Testis (tissue), 2 donors: ENCODE data around the gene GBE1.

Experiments
- CTCF ChIP-seq, 3 experiments: fragments of 450-650 bp in 2 of 3; fragments of 200-600 bp in 1 of 3; sonication (generic) in 1 of 3; IDR thresholded peaks; one replicate each; pipeline ENCODE4 v1.5.1; 2016 to 2019; ENCODE audit warnings: antibody characterized with exemption in 3 of 3, mild to moderate bottlenecking in 2 of 3, moderate library complexity in 1 of 3
- POLR2A ChIP-seq: fragments of 450-650 bp; IDR thresholded peaks from one replicate; pipeline ENCODE4 v1.6.1; 2017; ENCODE audit warnings: antibody characterized with exemption, mild to moderate bottlenecking, moderate library complexity

DNA sequence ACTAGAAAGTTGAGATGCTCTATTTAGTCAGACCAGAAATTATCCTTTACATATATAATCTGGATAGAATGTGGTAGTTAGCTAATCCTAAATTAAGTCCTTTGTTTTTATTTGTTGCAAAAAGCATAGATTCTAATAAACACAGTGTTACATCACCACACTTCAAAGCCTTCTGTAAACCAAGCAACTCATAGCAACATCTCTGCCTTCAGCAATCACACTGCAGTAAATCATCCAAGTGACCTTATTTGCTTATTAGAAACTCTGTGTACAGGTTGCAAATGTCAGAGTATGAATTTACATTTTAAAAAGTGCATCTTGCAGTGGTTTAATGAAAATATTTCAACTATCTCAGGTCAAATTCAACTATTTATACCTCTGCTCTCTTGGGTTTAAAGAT, 242.5 kb downstream of the GBE1 start:
- TF ChIP-seq CTCF (IDR thresholded peaks at IDR 0.05) = no peak
- no peak for TF ChIP-seq POLR2A
